Panc1 (cell line): ENCODE measurements around the gene DSG4. TPM values are rescaled to one million over a fixed set of nuclear protein-coding genes. Genes with fewer than 3 reads are reported as not detected.

Experiments
- total RNA-seq: library from RNA; stranded (reverse); gene quantifications from one replicate; pipeline ENCODE4 v1.2.1, GENCODE V29; 2021; ENCODE audit not compliant: unreplicated experiment

Gene DSG4
- total RNA-seq, 1 experiment from 2014 or later, result not detected

Other genes starting within 250 kb of the DSG4 start
- gene DSC1, start 213.9 kb upstream of the DSG4 start, total RNA-seq, result not detected
- gene DSG1, start 58.6 kb upstream of the DSG4 start, total RNA-seq, result not detected
- gene DSG3, start 71.0 kb downstream of the DSG4 start, total RNA-seq, result 0.03 TPM
- gene DSG2, start 121.4 kb downstream of the DSG4 start, total RNA-seq, result 12.1 TPM
- gene TTR, start 215.1 kb downstream of the DSG4 start, total RNA-seq, result 1.0 TPM